ENCODE data around the gene RSPO1. TPM values are rescaled to one million over a fixed set of nuclear protein-coding genes. Genes with fewer than 3 reads are reported as not detected.

The RSPO1 gene
- total RNA-seq, 1 donor: not detected

DNA sequence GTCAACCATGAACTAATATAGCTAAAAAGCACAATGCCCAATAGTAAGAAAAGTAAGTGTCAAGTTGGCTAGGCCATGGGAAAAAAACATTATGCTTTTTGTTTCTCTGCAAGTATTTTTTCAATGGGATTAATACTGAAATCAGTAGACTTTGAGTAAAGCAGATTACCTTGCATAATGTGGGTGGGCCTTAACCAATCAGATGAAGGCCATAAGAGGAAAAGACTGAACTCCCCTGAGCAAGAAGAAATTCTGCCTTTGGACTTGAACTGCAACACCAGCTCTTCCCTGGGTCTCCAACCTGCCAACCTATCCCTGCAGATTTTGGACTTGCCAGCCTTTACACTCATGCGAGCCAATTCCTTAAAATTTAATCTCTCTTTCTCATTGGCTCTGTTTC, 6.4 kb upstream of the RSPO1 start:
- H3K4me1 ChIP-seq (ENCODE audit: insufficient read depth, low read length): no peaks in the 10 kb centered on the region
- H3K27me3 ChIP-seq (ENCODE audit: insufficient read depth, low read length): peaks cover 15% of the 10 kb centered on the region
- no peaks in the 10 kb centered on the region for H3K9me3 ChIP-seq (ENCODE audit: low read depth, low read length)
- H3K4me3 ChIP-seq (ENCODE audit: low read length): no peak overlapping the region

DNA sequence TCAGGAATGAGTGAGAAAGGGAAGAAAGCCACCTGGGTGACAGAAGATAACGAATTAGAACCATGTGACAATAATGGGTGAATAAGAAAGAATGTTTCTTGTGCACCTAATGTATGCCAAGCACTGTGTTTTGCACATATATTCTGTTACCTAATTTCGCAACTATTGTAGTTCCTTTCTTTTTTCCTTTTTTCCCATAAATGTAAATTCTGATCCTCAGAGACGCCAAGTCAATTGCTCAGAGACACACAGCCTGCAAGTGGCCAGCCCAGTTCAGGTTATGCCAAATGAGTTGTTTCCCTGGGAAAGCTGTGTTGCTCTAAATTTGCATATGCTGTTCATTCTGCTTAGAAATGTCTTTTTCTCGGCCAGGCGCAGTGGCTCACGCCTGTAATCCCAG, 1.7 kb upstream of the RSPO1 start:
- Histone ChIP-seq H3K4me1 (ENCODE audit: insufficient read depth, low read length) (peaks cover 10% of the 10 kb centered on the region), H3K27me3 (ENCODE audit: insufficient read depth, low read length) (peaks cover 52% of the 10 kb centered on the region), H3K9me3 (ENCODE audit: low read depth, low read length) (no peaks in the 10 kb centered on the region), H3K4me3 (ENCODE audit: low read length) (no peak overlapping the region)

DNA sequence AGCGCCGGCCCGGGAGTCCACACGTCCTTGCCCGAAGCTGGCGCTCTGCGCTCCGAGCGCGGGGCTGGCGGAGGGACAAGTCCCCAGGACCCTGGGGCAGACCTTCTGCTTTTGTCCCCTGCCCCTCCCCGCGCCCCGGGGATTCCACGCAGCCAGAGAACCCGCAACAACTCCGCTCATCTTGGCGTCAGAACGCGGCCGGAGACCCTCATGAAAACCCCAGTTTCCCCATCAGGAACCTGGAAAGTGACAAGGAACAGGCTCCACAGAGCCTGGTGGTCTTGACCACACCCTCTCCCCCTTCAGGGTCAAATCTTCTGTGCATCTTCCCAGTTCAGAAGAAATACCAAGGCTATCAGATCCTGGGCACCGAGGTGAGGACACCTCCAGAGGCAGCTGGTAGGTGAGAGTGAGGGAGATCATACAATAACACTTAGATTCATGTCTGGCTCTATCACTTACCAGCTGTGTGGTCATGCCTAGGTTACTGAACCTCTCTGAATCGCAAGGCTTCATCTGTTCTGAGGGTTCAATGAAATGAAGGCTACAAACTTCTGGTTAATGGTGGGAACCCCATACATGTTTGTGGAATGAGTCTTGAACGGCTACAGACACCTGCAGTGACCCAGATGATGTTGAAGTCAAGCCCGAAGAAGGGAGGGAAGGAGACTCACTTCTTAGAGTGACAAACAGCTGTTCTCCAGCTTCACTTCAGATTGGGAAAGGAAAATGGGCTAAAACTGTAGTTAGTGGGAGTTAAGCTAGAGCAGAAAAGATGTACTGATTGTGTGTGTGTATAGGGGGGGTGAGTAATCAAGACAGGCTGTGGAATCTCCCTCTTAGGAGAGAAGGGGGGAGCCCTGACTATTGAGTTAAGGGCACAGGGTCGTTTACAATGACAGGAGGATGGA, 555 bp upstream of the RSPO1 start:
- Histone ChIP-seq H3K4me1 (ENCODE audit: insufficient read depth, low read length) (peaks cover 10% of the 10 kb centered on the region), H3K4me3 (ENCODE audit: low read length) (no peak overlapping the region), H3K27me3 (ENCODE audit: insufficient read depth, low read length) (peaks cover 61% of the 10 kb centered on the region), H3K9me3 (ENCODE audit: low read depth, low read length) (no peaks in the 10 kb centered on the region)

DNA sequence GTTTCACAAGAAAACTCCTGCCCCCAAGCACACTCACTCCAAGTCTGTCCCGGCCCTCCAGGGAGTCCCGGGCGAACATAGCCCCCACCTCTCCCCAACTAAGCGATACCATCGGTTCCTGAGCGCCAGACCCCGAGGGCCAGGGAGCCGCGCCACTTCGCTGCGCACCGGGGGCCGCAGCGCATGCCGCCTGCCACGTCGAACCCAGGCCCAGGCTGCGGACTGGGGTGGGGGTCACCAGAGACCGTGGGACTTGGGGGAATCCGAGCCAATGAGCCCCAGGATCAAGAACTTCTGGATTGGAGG, 801 bp downstream of the RSPO1 start:
- Histone ChIP-seq H3K27me3 (ENCODE audit: insufficient read depth, low read length) (peaks cover 73% of the 10 kb centered on the region), H3K4me1 (ENCODE audit: insufficient read depth, low read length) (peaks cover 10% of the 10 kb centered on the region), H3K4me3 (ENCODE audit: low read length) (no peak overlapping the region), H3K9me3 (ENCODE audit: low read depth, low read length) (no peaks in the 10 kb centered on the region)

DNA sequence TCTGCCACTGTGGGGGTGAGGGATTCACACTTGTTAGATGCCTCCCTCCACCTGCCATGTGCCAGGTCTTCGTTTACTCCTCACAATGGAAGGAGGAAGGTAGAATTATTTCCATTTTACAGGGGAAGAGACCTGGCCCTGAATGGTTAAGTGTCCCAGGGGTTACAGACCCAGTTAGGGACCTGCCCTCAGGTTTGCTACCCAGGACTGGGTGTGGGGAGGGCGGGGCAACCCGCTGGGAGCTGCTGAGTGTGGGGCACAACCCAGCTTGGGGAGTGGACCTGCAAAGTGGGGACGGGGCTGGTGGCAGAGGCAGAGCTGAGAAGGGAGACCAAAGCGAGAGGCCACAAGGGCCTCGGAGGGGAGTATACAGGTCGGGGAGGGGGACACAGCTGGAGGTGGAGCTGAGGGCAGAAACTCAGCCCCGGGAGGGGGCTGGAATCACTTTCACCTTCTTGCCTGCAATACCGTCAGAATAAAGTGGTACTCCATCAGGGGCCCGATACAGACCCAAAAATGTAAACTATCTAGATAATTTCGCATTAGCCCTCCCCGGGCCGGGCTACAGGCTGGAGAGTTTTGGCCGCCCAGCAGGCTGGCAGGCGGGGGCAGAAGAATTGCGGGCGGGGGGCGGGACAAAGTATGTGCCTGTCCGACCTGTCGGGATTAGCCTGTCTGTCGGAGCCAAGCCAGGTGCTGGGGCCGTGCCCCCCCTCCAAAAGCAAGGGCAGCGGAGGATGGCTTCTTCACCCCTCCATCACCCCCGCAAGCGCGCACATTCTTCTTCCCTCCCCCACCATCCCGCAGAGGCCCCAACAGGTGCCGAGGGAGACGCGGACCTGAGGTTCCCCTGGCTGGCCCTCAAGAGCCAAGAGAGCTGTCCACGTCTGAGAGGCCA, 1.4 kb downstream of the RSPO1 start:
- Histone ChIP-seq H3K27me3 (ENCODE audit: insufficient read depth, low read length) (peaks cover 73% of the 10 kb centered on the region), H3K4me3 (ENCODE audit: low read length) (no peak overlapping the region), H3K4me1 (ENCODE audit: insufficient read depth, low read length) (peaks cover 10% of the 10 kb centered on the region), H3K9me3 (ENCODE audit: low read depth, low read length) (no peaks in the 10 kb centered on the region)

DNA sequence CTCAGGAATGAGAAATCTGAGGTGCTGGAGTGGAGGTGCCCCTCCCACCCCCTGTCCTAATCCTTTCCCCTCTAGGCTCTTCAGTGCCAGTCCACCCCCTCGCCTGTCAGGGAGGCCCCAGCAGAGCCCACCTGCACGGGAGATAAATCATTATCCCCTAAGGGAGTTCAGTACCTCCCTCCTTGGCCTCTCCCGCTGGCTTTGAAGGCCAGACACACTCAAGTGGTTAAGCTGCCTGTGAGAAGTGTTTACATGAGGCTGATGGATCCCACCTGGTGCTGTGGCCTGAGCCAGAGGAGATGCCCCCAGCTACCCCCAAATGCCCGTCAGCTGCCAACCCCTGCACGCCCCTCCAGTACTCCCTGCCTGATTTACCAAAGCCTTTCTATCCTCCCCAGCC, 3.7 kb downstream of the RSPO1 start:
- Histone ChIP-seq H3K4me1 (ENCODE audit: insufficient read depth, low read length) (peaks cover 10% of the 10 kb centered on the region), H3K4me3 (ENCODE audit: low read length) (no peak overlapping the region), H3K27me3 (ENCODE audit: insufficient read depth, low read length) (peaks cover 68% of the 10 kb centered on the region), H3K9me3 (ENCODE audit: low read depth, low read length) (no peaks in the 10 kb centered on the region)

DNA sequence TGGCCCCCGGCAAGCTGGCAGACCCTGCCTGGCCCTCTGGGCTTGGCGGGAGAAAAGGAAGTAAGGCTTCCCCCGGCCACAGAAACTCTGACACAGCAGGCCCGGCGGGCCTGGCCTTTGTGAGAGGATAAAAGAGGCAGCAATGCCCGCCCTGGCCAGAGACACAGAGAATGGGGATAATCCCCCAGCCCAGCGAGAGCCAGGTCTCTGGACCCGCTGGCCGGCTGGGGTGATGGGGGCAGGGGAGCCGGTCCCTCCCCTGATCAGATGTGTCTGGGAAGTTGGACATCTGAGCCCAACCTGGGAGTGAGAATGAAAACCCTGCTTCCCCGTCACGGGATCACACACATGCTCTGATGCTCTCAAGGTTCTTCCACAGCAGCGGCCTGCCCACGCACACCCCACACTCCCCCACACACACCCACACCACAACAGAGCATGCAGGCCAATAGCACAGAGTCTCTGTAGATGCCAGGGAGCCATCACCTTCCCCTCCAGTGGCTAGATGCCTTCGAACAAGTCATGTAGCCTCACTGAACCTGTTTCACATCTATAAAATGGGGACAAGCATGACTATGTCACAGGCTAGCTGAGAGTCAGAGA, 4.2 kb downstream of the RSPO1 start:
- H3K4me1 ChIP-seq (ENCODE audit: insufficient read depth, low read length): peaks cover 10% of the 10 kb centered on the region
- peaks cover 63% of the 10 kb centered on the region for H3K27me3 ChIP-seq (ENCODE audit: insufficient read depth, low read length)
- H3K9me3 ChIP-seq (ENCODE audit: low read depth, low read length): no peaks in the 10 kb centered on the region
- H3K4me3 ChIP-seq (ENCODE audit: low read length): no peak overlapping the region

DNA sequence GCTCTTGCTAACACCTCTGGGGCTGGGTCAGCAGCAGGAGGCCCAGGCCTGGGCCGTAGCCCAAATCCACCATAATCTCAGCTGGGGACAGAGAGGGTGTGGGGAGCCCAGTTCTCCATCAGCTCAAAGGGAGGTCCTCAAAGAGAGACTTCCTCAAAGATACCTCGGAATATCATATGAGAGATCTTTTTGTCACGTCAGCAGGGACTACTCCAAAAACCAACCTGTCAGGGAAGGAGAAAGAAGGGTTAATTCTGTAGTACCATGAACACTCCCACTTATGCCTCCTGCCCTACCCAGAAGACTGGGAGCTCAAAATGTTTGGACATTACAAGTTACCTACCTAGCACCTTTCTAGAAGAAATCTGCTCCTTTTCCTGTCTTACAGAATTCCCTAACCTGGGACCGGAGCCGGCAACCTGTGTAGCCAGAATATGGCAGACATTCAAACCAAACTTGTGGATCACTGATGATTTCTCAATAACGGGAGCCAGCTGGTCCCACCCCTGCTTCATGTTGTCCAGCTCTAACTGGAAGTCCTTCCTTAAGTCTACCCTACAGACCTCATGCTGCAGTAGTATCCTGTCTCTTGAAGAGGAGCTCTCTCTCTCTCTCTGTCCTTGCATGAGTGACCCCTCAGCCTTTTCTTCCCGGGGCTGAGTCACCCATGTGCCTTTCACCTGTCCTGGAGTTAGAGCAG, 4.8 kb downstream of the RSPO1 start:
- peaks cover 56% of the 10 kb centered on the region for H3K27me3 ChIP-seq (ENCODE audit: insufficient read depth, low read length)
- H3K4me1 ChIP-seq (ENCODE audit: insufficient read depth, low read length): peaks cover 10% of the 10 kb centered on the region
- H3K9me3 ChIP-seq (ENCODE audit: low read depth, low read length): no peaks in the 10 kb centered on the region
- H3K4me3 ChIP-seq (ENCODE audit: low read length): no peak overlapping the region

DNA sequence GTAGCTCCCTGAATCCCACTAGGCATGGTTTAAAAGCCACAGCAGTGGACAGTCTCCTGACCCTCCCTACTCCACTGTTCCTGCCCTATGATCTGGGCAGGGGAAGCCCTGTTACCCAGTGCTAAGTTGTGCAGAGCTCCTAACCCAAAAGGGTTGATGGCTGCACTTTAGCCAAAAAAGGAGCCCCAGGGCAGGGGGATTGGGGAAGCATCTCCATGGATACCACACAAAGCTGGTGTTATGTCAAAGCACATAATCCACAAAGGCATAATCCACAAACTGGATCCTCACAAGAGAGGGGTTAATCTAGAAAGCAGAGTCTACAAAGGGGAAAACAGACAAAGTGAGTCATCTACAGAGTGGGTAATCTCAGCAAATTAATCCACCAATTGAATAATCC, 5.7 kb downstream of the RSPO1 start:
- Histone ChIP-seq H3K4me1 (ENCODE audit: insufficient read depth, low read length) (peaks cover 3% of the 10 kb centered on the region), H3K9me3 (ENCODE audit: low read depth, low read length) (no peaks in the 10 kb centered on the region), H3K27me3 (ENCODE audit: insufficient read depth, low read length) (peaks cover 50% of the 10 kb centered on the region), H3K4me3 (ENCODE audit: low read length) (no peak overlapping the region)

DNA sequence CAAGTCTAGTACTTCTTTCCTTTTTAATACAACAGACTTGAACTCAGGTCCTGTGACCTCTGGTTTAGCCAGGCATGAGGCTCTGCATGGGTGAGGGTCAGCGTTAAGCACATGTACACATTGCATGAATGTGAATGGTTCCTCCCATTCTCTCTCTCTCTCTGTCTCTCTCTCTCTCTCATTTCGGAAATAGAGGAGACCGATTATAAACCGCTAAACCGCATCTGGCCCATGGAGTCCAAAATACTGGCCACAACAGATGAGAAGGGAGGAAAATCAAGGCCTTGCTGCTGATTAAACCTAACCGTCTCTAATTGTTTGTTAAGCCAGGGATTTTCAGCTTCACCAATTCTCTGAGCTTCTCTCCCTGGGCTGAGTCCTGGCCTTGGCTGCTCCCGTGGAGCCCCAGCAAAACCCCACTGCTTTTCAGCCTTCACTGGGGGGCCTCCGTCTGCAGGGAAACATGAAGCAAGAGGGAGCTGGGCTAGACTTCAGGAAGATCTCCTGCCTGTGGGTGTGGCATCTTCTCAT, 6.6 kb downstream of the RSPO1 start:
- Histone ChIP-seq H3K27me3 (ENCODE audit: insufficient read depth, low read length) (peaks cover 41% of the 10 kb centered on the region), H3K9me3 (ENCODE audit: low read depth, low read length) (no peaks in the 10 kb centered on the region), H3K4me3 (ENCODE audit: low read length) (no peak overlapping the region), H3K4me1 (ENCODE audit: insufficient read depth, low read length) (no peaks in the 10 kb centered on the region)

DNA sequence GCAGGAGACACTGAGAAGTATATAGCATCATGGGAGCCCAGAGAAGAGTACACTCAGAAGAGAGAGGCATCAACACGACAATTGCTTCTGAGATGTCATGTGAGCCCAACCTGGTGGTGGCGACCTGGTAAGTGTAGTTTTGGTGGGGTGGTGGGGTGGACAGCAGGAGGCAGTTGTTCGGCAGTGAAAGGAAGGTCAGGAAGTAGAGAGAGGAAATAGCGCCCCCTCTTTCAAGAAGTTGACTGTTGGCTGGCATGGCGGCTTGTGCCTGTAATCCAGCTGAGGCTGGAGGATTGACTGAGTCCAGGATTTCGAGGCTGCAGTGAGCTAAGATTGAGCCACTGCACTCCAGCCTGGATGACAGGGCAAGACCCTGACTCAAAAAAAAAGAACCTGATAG, 12.6 kb downstream of the RSPO1 start:
- Histone ChIP-seq H3K27me3 (ENCODE audit: insufficient read depth, low read length) (no peaks in the 10 kb centered on the region), H3K4me3 (ENCODE audit: low read length) (no peak overlapping the region)

DNA sequence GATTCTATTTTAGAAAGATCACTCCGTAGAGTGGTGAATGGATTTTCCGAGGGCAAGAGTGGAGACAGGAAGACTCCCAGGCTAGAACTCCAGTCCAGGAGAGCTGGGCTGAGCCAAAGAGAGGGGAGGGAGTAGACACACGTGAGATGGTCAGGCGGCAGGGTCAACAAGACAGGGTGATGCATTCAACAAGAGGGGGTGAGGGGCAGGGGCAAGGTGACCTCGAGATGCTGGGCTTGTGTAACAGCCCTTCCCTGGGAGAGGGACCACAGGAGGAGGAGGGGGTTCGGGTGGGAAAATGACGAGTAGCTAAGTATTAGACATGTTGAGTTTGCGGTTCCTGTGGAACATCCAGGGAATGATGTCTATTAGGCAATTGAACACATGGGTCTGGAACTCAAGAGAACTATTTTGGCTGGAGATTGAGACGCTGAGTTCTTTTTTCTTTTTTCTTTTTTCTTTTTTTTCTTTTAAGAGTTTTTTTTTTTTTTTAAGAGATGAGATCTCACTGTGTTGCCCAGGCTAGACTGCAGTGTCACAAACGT, 13.3 kb downstream of the RSPO1 start:
- no peaks in the 10 kb centered on the region for H3K4me1 ChIP-seq (ENCODE audit: insufficient read depth, low read length)
- no peaks in the 10 kb centered on the region for H3K9me3 ChIP-seq (ENCODE audit: low read depth, low read length)
- no peaks in the 10 kb centered on the region for H3K27me3 ChIP-seq (ENCODE audit: insufficient read depth, low read length)
- no peak overlapping the region for H3K4me3 ChIP-seq (ENCODE audit: low read length)

More for the DNA sequence above, 12.6 kb downstream of the RSPO1 start:
- Histone ChIP-seq H3K9me3 (ENCODE audit: low read depth, low read length) (no peaks in the 10 kb centered on the region), H3K4me1 (ENCODE audit: insufficient read depth, low read length) (no peaks in the 10 kb centered on the region)

DNA sequence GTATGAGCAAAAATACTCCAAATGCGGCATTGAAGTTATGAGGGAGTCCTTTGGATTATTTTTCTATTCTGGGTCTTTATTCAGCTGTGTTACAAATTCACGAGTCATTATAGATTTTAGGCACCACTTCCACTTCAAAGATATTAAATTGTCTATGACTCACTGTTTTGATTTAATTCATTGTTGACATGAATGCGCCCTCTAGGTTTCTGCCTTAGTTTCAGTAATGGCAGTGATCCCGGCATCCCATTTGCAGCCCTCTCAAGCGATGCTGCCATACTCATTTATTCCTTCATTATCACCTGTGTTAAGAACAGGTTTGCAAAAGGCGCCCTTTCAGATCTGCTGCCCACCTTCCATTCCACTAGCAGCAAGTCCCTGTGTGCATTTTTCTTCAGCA, 14.0 kb downstream of the RSPO1 start:
- Histone ChIP-seq H3K4me1 (ENCODE audit: insufficient read depth, low read length) (no peaks in the 10 kb centered on the region), H3K4me3 (ENCODE audit: low read length) (no peak overlapping the region), H3K9me3 (ENCODE audit: low read depth, low read length) (no peaks in the 10 kb centered on the region), H3K27me3 (ENCODE audit: insufficient read depth, low read length) (no peaks in the 10 kb centered on the region)

DNA sequence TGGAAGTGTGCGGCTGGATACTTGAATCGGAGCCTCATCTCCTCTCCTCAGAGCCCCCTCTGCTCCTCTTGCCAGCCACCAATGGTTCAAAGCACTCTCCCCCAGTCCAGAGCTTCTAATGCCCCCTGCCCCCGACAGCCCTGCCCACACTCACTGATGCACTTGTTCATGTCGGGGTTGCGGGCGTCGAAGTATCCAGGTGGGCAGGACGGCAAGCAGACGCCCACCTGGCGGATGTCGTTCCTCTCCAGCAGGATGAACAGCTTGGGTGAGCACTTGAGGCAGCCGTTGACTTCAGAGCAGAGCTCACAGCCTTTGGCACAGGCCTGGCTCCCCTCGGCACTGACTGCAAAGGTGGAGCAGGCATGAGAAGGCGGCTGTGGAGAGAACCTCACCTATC, 18.4 kb downstream of the RSPO1 start:
- H3K27me3 ChIP-seq (ENCODE audit: insufficient read depth, low read length): no peaks in the 10 kb centered on the region
- H3K4me1 ChIP-seq (ENCODE audit: insufficient read depth, low read length): no peaks in the 10 kb centered on the region
- H3K9me3 ChIP-seq (ENCODE audit: low read depth, low read length): no peaks in the 10 kb centered on the region
- H3K4me3 ChIP-seq (ENCODE audit: low read length): no peak overlapping the region

All from mononuclear cell (primary cell).